Peyer's patch (tissue), 4 donors: ENCODE data around the gene USP17L19. TPM values are rescaled to one million over a fixed set of nuclear protein-coding genes. Genes with fewer than 3 reads are reported as not detected.
A peak's percentile ranks its signal among the peaks of the same experiment; 100 is the strongest.
"Not testable (repeated sequence)": the region's sequence is repeated elsewhere in the genome, so short reads cannot be mapped to it uniquely, and the experiment has no call there.

ENCODE experiments used
- DNase-seq, 3 donors: peaks; one replicate each; pipeline ENCODE4 v3.0.0-alpha.2; 2017 to 2019
- H3K27ac ChIP-seq, 4 donors: fragments of 200-600 bp; sonication (generic); one replicate each; pipeline ENCODE4 v1.5.1; 2016 to 2019
- H3K27me3 ChIP-seq, 2 donors: fragments of 200-600 bp; sonication (generic); one replicate each; pipeline ENCODE4 v1.5.1; 2019
- H3K36me3 ChIP-seq, 3 donors: fragments of 200-600 bp; sonication (generic); one replicate each; pipeline ENCODE4 v1.5.1; 2016 to 2019
- H3K4me1 ChIP-seq, 4 donors: fragments of 200-600 bp; sonication (generic); one replicate each; pipeline ENCODE4 v1.5.1; 2016 to 2019
- H3K4me3 ChIP-seq, 4 donors: fragments of 200-600 bp; sonication (generic); 1 replicate in 3 of 4; 2 replicates in 1 of 4; pipeline ENCODE4 v1.5.1; 2016 to 2019; ENCODE audit warnings: mild to moderate bottlenecking in 1 of 4
- H3K9me3 ChIP-seq, 4 donors: fragments of 200-600 bp; sonication (generic); one replicate each; pipeline ENCODE4 v1.5.1; 2016 to 2019; ENCODE audit warnings: mild to moderate bottlenecking in 1 of 4
- total RNA-seq, 4 donors: library from RNA; depleted of rRNA; stranded (reverse); fragments of >200 nt; gene quantifications; one replicate each; pipeline ENCODE4 v1.1.0, GENCODE V29; 2016

Gene USP17L19
- not detected for total RNA-seq

- H3K27me3 ChIP-seq, DNase-seq, H3K4me1 ChIP-seq, H3K9me3 ChIP-seq, H3K27ac ChIP-seq, H3K36me3 ChIP-seq, H3K4me3 ChIP-seq: not testable (repeated sequence)
These were observed at the start of gene USP17L19 for GRCh38 chr4:9253078-9253477. Gene USP17L19 (plus strand): TSS chr4:9253378. CDS start chr4:9253378, 0 bp downstream.

- not testable (repeated sequence) for H3K36me3 ChIP-seq, H3K4me1 ChIP-seq, DNase-seq, H3K27ac ChIP-seq, H3K9me3 ChIP-seq, H3K4me3 ChIP-seq, H3K27me3 ChIP-seq
These were observed 42.8 kb upstream of the USP17L19 start, which contains the start of gene USP17L10 for GRCh38 chr4:9210357-9210756. Gene USP17L10 (plus strand): TSS chr4:9210657. CDS start chr4:9210657, 0 bp downstream.

DNA sequence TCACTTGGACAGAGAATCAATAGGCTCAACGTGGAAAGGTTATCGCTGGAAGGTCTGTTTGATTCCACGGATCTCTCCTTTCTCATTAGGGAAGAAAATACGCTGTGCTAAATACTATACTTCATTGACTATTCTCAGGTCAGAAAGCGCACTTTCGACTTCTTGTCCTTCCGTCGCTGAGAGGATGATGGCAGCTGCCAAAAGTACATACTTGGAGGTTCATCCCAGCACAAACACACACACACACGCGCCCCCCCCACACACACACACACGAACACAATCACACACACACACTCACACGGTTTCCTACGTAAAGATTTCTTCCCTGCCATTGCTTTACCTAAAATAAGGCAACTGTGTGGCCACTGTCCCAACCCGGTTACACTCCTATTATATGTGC lies 38.5 kb upstream of the USP17L19 start:
- H3K27ac ChIP-seq, H3K4me3 ChIP-seq, H3K9me3 ChIP-seq, H3K27me3 ChIP-seq, H3K4me1 ChIP-seq, H3K36me3 ChIP-seq: not testable (repeated sequence)
- DNase-seq, result peak in 1 of 3 donors; percentile 21

DNA sequence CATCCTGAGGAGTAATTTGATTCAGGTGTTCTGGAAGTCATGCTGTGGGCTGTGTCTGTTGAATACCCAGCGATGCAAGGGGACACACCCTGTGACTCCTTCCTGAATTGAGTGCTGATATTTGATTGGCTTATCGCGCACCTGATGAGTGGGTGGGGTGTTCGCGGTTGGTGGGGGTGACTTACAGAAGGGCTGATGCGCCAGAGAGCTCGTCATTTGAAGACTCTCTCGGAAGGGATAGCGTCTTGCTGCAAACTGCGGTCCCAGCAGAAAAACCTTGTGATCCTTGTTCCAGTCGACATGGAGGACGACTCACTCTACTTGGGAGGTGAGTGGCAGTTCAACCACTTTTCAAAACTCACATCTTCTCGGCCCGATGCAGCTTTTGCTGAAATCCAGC lies 38.1 kb upstream of the USP17L19 start, which contains the start of gene USP17L11:
Gene USP17L11, plus strand, starts transcription at position 301 of the 400 bp plus-strand sequence. Its CDS starts 0 bp downstream, at position 301.
- not testable (repeated sequence) for H3K9me3 ChIP-seq, DNase-seq, H3K4me1 ChIP-seq, H3K27me3 ChIP-seq, H3K27ac ChIP-seq, H3K4me3 ChIP-seq, H3K36me3 ChIP-seq

DNA sequence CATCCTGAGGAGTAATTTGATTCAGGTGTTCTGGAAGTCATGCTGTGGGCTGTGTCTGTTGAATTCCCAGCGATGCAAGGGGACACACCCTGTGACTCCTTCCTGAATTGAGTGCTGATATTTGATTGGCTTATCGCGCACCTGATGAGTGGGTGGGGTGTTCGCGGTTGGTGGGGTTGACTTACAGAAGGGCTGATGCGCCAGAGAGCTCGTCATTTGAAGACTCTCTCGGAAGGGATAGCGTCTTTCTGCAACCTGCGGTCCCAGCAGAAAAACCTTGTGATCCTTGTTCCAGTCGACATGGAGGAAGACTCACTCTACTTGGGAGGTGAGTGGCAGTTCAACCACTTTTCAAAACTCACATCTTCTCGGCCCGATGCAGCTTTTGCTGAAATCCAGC lies 33.3 kb upstream of the USP17L19 start, which contains the start of gene USP17L12:
Gene USP17L12, plus strand, starts transcription at position 301 of the 400 bp plus-strand sequence. Its CDS starts 0 bp downstream, at position 301.
- H3K4me1 ChIP-seq, H3K27me3 ChIP-seq, H3K27ac ChIP-seq, H3K4me3 ChIP-seq, DNase-seq, H3K9me3 ChIP-seq, H3K36me3 ChIP-seq: not testable (repeated sequence)

DNA sequence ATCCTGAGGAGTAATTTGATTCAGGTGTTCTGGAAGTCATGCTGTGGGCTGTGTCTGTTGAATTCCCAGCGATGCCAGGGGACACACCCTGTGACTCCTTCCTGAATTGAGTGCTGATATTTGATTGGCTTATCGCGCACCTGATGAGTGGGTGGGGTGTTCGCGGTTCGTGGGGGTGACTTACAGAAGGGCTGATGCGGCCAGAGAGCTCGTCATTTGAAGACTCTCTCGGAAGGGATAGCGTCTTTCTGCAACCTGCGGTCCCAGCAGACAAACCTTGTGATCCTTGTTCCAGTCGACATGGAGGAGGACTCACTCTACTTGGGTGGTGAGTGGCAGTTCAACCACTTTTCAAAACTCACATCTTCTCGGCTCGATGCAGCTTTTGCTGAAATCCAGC lies 28.6 kb upstream of the USP17L19 start, which contains the start of gene USP17L13:
Gene USP17L13, plus strand, starts transcription at position 301 of the 400 bp plus-strand sequence. Its CDS starts 0 bp downstream, at position 301.
- H3K9me3 ChIP-seq, H3K36me3 ChIP-seq, H3K27me3 ChIP-seq, DNase-seq, H3K27ac ChIP-seq, H3K4me3 ChIP-seq, H3K4me1 ChIP-seq: not testable (repeated sequence)

DNA sequence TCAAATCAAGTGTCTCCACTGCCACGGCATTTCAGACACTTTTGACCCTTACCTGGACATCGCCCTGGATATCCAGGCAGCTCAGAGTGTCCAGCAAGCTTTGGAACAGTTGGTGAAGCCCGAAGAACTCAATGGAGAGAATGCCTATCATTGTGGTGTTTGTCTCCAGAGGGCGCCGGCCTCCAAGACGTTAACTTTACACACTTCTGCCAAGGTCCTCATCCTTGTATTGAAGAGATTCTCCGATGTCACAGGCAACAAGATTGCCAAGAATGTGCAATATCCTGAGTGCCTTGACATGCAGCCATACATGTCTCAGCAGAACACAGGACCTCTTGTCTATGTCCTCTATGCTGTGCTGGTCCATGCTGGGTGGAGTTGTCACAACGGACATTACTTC lies 22.9 kb upstream of the USP17L19 start:
- H3K4me1 ChIP-seq, H3K9me3 ChIP-seq, H3K36me3 ChIP-seq, H3K4me3 ChIP-seq, H3K27ac ChIP-seq, H3K27me3 ChIP-seq: not testable (repeated sequence)
- DNase-seq, result peak in 1 of 3 donors; percentile 39

GRCh38 chr4:9234085-9234484 lies 19.1 kb upstream of the USP17L19 start, which contains the start of gene USP17L15:
Gene USP17L15 (plus strand): TSS chr4:9234385. CDS start chr4:9234385, 0 bp downstream.
- DNase-seq, H3K4me1 ChIP-seq, H3K9me3 ChIP-seq, H3K27ac ChIP-seq, H3K36me3 ChIP-seq, H3K4me3 ChIP-seq, H3K27me3 ChIP-seq: not testable (repeated sequence)

DNA sequence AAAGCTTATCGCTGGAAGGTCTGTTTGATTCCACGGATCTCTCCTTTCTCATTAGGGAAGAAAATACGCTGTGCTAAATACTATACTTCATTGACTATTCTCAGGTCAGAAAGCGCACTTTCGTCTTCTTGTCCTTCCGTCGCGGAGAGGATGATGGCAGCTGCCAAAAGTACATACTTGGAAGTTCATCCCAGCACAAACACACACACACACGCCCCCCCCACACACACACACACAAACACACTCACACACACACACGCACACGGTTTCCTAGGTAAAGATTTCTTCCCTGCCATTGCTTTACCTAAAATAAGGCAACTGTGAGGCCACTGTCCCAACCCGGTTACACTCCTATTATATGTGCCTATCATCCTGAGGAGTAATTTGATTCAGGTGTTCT lies 14.7 kb upstream of the USP17L19 start:
- DNase-seq, result peak; percentile 16 to 22 (median 18)
- not testable (repeated sequence) for H3K27me3 ChIP-seq, H3K4me1 ChIP-seq

GRCh38 chr4:9243579-9243978 lies 9.6 kb upstream of the USP17L19 start, which contains the start of gene USP17L17:
Gene USP17L17 (plus strand): TSS chr4:9243879. CDS start chr4:9243879, 0 bp downstream.
- DNase-seq, H3K27ac ChIP-seq, H3K9me3 ChIP-seq, H3K27me3 ChIP-seq, H3K36me3 ChIP-seq, H3K4me1 ChIP-seq, H3K4me3 ChIP-seq: not testable (repeated sequence)

More for the DNA sequence above, 14.7 kb upstream of the USP17L19 start:
- H3K4me3 ChIP-seq, H3K9me3 ChIP-seq, H3K27ac ChIP-seq, H3K36me3 ChIP-seq: not testable (repeated sequence)

GRCh38 chr4:9247953-9248680 lies 5.1 kb upstream of the USP17L19 start, which contains the start of gene USP17L18:
Gene USP17L18 (plus strand): TSS chr4:9248630. CDS start chr4:9248630, 0 bp downstream.
- H3K36me3 ChIP-seq, H3K27me3 ChIP-seq, H3K4me3 ChIP-seq, H3K4me1 ChIP-seq, H3K27ac ChIP-seq, H3K9me3 ChIP-seq: not testable (repeated sequence)
- DNase-seq, result peak; percentile 7 to 45 (median 16)

- H3K4me3 ChIP-seq, H3K27me3 ChIP-seq, DNase-seq, H3K27ac ChIP-seq, H3K4me1 ChIP-seq, H3K36me3 ChIP-seq, H3K9me3 ChIP-seq: not testable (repeated sequence)
These were observed 4.6 kb downstream of the USP17L19 start, which contains the start of gene USP17L20 for GRCh38 chr4:9257824-9258223. Gene USP17L20 (plus strand): TSS chr4:9258124. CDS start chr4:9258124, 0 bp downstream.

DNA sequence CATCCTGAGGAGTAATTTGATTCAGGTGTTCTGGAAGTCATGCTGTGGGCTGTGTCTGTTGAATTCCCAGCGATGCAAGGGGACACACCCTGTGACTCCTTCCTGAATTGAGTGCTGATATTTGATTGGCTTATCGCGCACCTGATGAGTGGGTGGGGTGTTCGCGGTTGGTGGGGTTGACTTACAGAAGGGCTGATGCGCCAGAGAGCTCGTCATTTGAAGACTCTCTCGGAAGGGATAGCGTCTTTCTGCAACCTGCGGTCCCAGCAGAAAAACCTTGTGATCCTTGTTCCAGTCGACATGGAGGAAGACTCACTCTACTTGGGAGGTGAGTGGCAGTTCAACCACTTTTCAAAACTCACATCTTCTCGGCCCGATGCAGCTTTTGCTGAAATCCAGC lies 9.4 kb downstream of the USP17L19 start, which contains the start of gene USP17L21:
Gene USP17L21, plus strand, starts transcription at position 301 of the 400 bp plus-strand sequence. Its CDS starts 0 bp downstream, at position 301.
- DNase-seq, H3K4me3 ChIP-seq, H3K4me1 ChIP-seq, H3K27ac ChIP-seq, H3K36me3 ChIP-seq, H3K9me3 ChIP-seq, H3K27me3 ChIP-seq: not testable (repeated sequence)

DNA sequence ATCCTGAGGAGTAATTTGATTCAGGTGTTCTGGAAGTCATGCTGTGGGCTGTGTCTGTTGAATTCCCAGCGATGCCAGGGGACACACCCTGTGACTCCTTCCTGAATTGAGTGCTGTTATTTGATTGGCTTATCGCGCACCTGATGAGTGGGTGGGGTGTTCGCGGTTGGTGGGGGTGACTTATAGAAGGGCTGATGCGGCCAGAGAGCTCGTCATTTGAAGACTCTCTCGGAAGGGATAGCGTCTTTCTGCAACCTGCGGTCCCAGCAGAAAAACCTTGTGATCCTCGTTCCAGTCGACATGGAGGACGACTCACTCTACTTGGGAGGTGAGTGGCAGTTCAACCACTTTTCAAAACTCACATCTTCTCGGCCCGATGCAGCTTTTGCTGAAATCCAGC lies 14.1 kb downstream of the USP17L19 start, which contains the start of gene USP17L22:
Gene USP17L22, plus strand, starts transcription at position 301 of the 400 bp plus-strand sequence. Its CDS starts 0 bp downstream, at position 301.
- not testable (repeated sequence) for H3K36me3 ChIP-seq, H3K4me1 ChIP-seq, H3K9me3 ChIP-seq, H3K4me3 ChIP-seq, DNase-seq, H3K27ac ChIP-seq, H3K27me3 ChIP-seq

DNA sequence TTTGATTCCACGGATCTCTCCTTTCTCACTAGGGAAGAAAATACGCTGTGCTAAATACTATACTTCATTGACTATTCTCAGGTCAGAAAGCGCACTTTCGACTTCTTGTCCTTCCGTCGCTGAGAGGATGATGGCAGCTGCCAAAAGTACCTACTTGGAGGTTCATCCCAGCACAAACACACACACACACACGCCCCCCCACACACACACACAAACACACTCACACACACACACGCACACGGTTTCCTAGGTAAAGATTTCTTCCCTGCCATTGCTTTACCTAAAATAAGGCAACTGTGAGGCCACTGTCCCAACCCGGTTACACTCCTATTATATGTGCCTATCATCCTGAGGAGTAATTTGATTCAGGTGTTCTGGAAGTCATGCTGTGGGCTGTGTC lies 18.5 kb downstream of the USP17L19 start:
- H3K9me3 ChIP-seq, H3K27me3 ChIP-seq, H3K4me3 ChIP-seq, H3K4me1 ChIP-seq, H3K36me3 ChIP-seq, H3K27ac ChIP-seq: not testable (repeated sequence)
- DNase-seq, result peak in 2 of 3 donors; percentile 57 to 79
